GM12891 (cell line): ENCODE results near the gene ZNF407.

Experiments used
- POLR2A ChIP-seq: IDR thresholded peaks from 2 replicates; pipeline ENCODE4 v1.6.1; 2011; ENCODE audit warnings: low read depth, low read length, control low read depth
- POLR2AphosphoS5 ChIP-seq: IDR thresholded peaks from 2 replicates; pipeline ENCODE4 v1.6.1; 2011; ENCODE audit warnings: low read depth, low read length, control low read depth
- POU2F2 ChIP-seq: IDR thresholded peaks from 2 replicates; pipeline ENCODE4 v1.6.1; 2011; ENCODE audit warnings: low read depth, mild to moderate bottlenecking, control low read depth, low read length, moderate library complexity
- TAF1 ChIP-seq: IDR thresholded peaks from 2 replicates; pipeline ENCODE4 v1.6.1; 2011; ENCODE audit warnings: low read depth, low read length, control low read depth

DNA sequence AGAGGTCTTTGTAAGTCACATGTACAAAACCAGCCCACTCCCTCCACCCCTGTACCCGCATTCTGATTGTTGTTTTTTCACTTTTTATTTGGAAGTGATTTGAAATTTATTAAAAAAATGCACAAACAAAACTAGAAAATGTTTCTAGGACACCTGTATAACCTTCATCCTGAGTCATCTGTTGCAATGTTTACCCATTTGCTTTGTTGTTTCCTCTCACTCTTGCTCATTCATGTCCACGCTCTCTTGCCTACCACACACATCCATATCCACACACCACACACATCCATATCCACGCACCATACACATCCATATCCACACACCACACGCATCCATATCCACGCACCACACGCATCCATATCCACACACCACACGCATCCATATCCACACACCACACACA lies 18.8 kb downstream of the ZNF407 start:
- TF ChIP-seq POLR2A (no peak), POU2F2 (no peak), POLR2AphosphoS5 (no peak), TAF1 (no peak)
